Keratinocyte (primary cell): Measurements from ENCODE around the gene SMURF1. TPM values are rescaled to one million over a fixed set of nuclear protein-coding genes. Genes with fewer than 3 reads are reported as not detected.

Source experiments
- DNase-seq: peaks from one replicate; pipeline ENCODE4 v3.0.0-alpha.2; 2011; ENCODE audit warnings: low read depth, missing footprints, low spot score
- FAIRE-seq: peaks from 2 replicates; lab custom pipeline; 2011; peaks lifted over from hg19 to GRCh38; lab: Jason Lieb, UNC
- H2AFZ ChIP-seq: 2 replicates; pipeline ENCODE4 v1.6.0; 2012; ENCODE audit warnings: low read length, control low read depth, inconsistent platforms; ENCODE audit not compliant: control insufficient read depth
- H3K27ac ChIP-seq: 2 replicates; pipeline ENCODE4 v1.5.1; 2011; ENCODE audit warnings: low read length; ENCODE audit not compliant: control insufficient read depth, insufficient read depth
- H3K27me3 ChIP-seq: 3 replicates; pipeline ENCODE4 v1.6.0; 2011; ENCODE audit warnings: low read length; ENCODE audit not compliant: control insufficient read depth, insufficient read depth; ENCODE audit errors: extremely low read depth
- H3K36me3 ChIP-seq, 2 experiments: 2 replicates in 1 of 2; 3 replicates in 1 of 2; pipeline ENCODE4 v1.5.1; 2011; ENCODE audit warnings: low read length in 2 of 2, mild to moderate bottlenecking in 1 of 2; ENCODE audit not compliant: control insufficient read depth in 2 of 2, insufficient read depth in 2 of 2; ENCODE audit errors: extremely low read depth in 1 of 2
- H3K4me1 ChIP-seq: 3 replicates; pipeline ENCODE4 v1.5.1; 2011; ENCODE audit warnings: low read length; ENCODE audit not compliant: control insufficient read depth, insufficient read depth; ENCODE audit errors: extremely low read depth
- H3K4me2 ChIP-seq: 3 replicates; pipeline ENCODE4 v1.6.0; 2011; ENCODE audit warnings: low read depth, low read length; ENCODE audit not compliant: control insufficient read depth, insufficient read depth; ENCODE audit errors: extremely low read depth
- H3K4me3 ChIP-seq, 3 experiments: fragments of 200-600 bp in 1 of 3; sonication (generic) in 1 of 3; 2 replicates in 2 of 3; 3 replicates in 1 of 3; pipeline ENCODE4 v1.5.1; 2011 to 2016; ENCODE audit warnings: low read length in 3 of 3, mild to moderate bottlenecking in 3 of 3, control low read depth in 2 of 3, inconsistent platforms in 1 of 3, low read depth in 1 of 3, mixed read lengths in 1 of 3, mixed run types in 1 of 3, moderate library complexity in 1 of 3; ENCODE audit not compliant: control insufficient read depth in 2 of 3, insufficient read depth in 2 of 3; ENCODE audit errors: extremely low read depth in 1 of 3
- H3K79me2 ChIP-seq: 2 replicates; pipeline ENCODE4 v1.6.0; 2012; ENCODE audit warnings: low read length; ENCODE audit not compliant: control insufficient read depth, insufficient read depth
- H3K9ac ChIP-seq: 3 replicates; pipeline ENCODE4 v1.6.0; 2011; ENCODE audit warnings: low read length; ENCODE audit not compliant: control insufficient read depth, insufficient read depth; ENCODE audit errors: extremely low read depth
- H3K9me1 ChIP-seq: 3 replicates; pipeline ENCODE4 v1.6.0; 2011; ENCODE audit warnings: low read length; ENCODE audit not compliant: control insufficient read depth, insufficient read depth; ENCODE audit errors: extremely low read depth
- H3K9me3 ChIP-seq: 2 replicates; pipeline ENCODE4 v1.5.1; 2012; ENCODE audit warnings: low read depth, low read length; ENCODE audit not compliant: control insufficient read depth
- H4K20me1 ChIP-seq: 3 replicates; pipeline ENCODE4 v1.6.0; 2011; ENCODE audit warnings: low read length; ENCODE audit not compliant: control insufficient read depth, insufficient read depth; ENCODE audit errors: extremely low read depth
- CTCF ChIP-seq, 3 experiments: IDR thresholded peaks in 1 of 3; conservative IDR thresholded peaks in 1 of 3; optimal IDR thresholded peaks in 1 of 3; 2 replicates in 2 of 3; 3 replicates in 1 of 3; pipeline versions ENCODE3 to v1.5.1; 2011; ENCODE audit warnings: low read length in 3 of 3, mild to moderate bottlenecking in 3 of 3, moderate library complexity in 2 of 3, control low read depth in 1 of 3, inconsistent platforms in 1 of 3; ENCODE audit not compliant: insufficient read depth in 2 of 3; ENCODE audit errors: extremely low read depth in 1 of 3
- EZH2 ChIP-seq: IDR thresholded peaks from one replicate; pipeline ENCODE4 v1.6.1; 2012; ENCODE audit warnings: inconsistent platforms, mild to moderate bottlenecking, low read length, moderate library complexity
- dilution Hi-C: fragments of 300-500 bp; cut with MboI; formaldehyde crosslinking; loops from one replicate; pipeline ENCODE4 v1.7.0; 2020; ENCODE audit warnings: low sequenced_read_pairs; ENCODE audit not compliant: extremely low pct_ligation_motif_present
- polyA plus RNA-seq, 5 experiments: library from polyadenylated mRNA; depleted of rRNA in 3 of 5; stranded (reverse) in 3 of 5; stranded (forward) in 1 of 5; unstranded in 1 of 5; fragments of >200 nt; gene quantifications; 1 replicate in 1 of 5; 2 replicates in 3 of 5; 3 replicates in 1 of 5; pipeline versions ENCODE4 v1.2.1 to v1.2.3, GENCODE V29; 2011 to 2012; ENCODE audit warnings: missing spikeins in 2 of 5, low read depth in 1 of 5, low replicate concordance in 1 of 5

The SMURF1 gene
- polyA plus RNA-seq, 1 donor (not counting 4 experiments of a cell fraction or from before 2014, with no cell fraction given), result 22.2 TPM

GRCh38 chr7:99019523-99020412, 124.1 kb downstream of the SMURF1 start:
- DNase-seq (no peak), FAIRE-seq (no peak)
- H3K4me2 ChIP-seq, result no peak overlapping the region
- H3K9ac ChIP-seq, result no peak overlapping the region
- H3K27ac ChIP-seq, result no peak overlapping the region
- H3K79me2 ChIP-seq, result no peaks in the 10 kb centered on the region
- no peak overlapping the region for H2AFZ ChIP-seq
- H3K9me3 ChIP-seq, result no peaks in the 10 kb centered on the region
- no peaks in the 10 kb centered on the region for H3K27me3 ChIP-seq
- TF ChIP-seq EZH2, result no peak
- no peak for TF ChIP-seq CTCF (optimal IDR thresholded peaks at IDR 0.05 in 1 of 3, IDR thresholded peaks at IDR 0.05 in 1 of 3, conservative IDR thresholded peaks at IDR 0.05 in 1 of 3; ENCODE audit: extremely low read depth in 1 of 3, insufficient read depth in 2 of 3, low read length in 3 of 3)
- no peaks in the 10 kb centered on the region for H4K20me1 ChIP-seq
- no peaks in the 10 kb centered on the region for H3K4me1 ChIP-seq
- no peak overlapping the region for H3K4me3 ChIP-seq
- H3K36me3 ChIP-seq, result peaks cover 2 to 19% of the 10 kb centered on the region in 2 experiments
- dilution Hi-C loops, result no loop called here
- no peaks in the 10 kb centered on the region for H3K9me1 ChIP-seq

GRCh38 chr7:99016196-99016595, 127.7 kb downstream of the SMURF1 start:
- Histone ChIP-seq H4K20me1 (no peaks in the 10 kb centered on the region), H3K9ac (no peak overlapping the region), H3K4me1 (no peaks in the 10 kb centered on the region), H2AFZ (no peak overlapping the region), H3K9me3 (no peaks in the 10 kb centered on the region), H3K4me2 (no peak overlapping the region), H3K79me2 (no peaks in the 10 kb centered on the region), H3K9me1 (no peaks in the 10 kb centered on the region), H3K36me3 (peaks cover 13 to 47% of the 10 kb centered on the region in 2 experiments), H3K27ac (no peak overlapping the region), H3K4me3 (no peak overlapping the region), H3K27me3 (no peaks in the 10 kb centered on the region)
- dilution Hi-C loops, result no loop called here
- FAIRE-seq (no peak), DNase-seq (no peak)
- TF ChIP-seq EZH2, result no peak
- no peak for TF ChIP-seq CTCF (optimal IDR thresholded peaks at IDR 0.05 in 1 of 3, IDR thresholded peaks at IDR 0.05 in 1 of 3, conservative IDR thresholded peaks at IDR 0.05 in 1 of 3; ENCODE audit: extremely low read depth in 1 of 3, insufficient read depth in 2 of 3, low read length in 3 of 3)
